Panc1 (cell line): ENCODE results near the gene OGA. TPM values are rescaled to one million over a fixed set of nuclear protein-coding genes. Genes with fewer than 3 reads are reported as not detected.

ENCODE experiments used
- ATAC-seq: fragments of 200-7000 bp; cut with Tn5 transposase; 2 replicates; pipeline ENCODE4 v1.9.1; 2020; ENCODE audit warnings: mild to moderate bottlenecking, moderate library complexity
- BruUV-seq: library from RNA; stranded (reverse); fragments of 400-500 nt; replicated peaks from 2 replicates; lab custom pipeline; 2021; lab: Mats Ljungman, UMichigan
- CTCF ChIA-PET: fragments of 300-600 bp; sonication (Branson Sonifier 250); formaldehyde crosslinking; loops from one replicate; lab custom pipeline; 2022; ENCODE audit warnings: antibody characterized with exemption; lab: Charles Lee
- POLR2A ChIA-PET: fragments of 300-600 bp; sonication (Branson Sonifier 250); formaldehyde crosslinking; loops from one replicate; lab custom pipeline; 2022; ENCODE audit warnings: antibody characterized with exemption; lab: Charles Lee
- DNase-seq: peaks from one replicate; pipeline ENCODE4 v3.0.0-alpha.2; 2010; ENCODE audit warnings: low read depth, low spot score
- H3K27ac ChIP-seq: 2 replicates; pipeline ENCODE4 v1.5.1; 2011; ENCODE audit warnings: mild to moderate bottlenecking, low read length, inconsistent platforms
- H3K27me3 ChIP-seq: fragments of 200-500 bp; sonication (Bioruptor generic); 2 replicates; pipeline ENCODE4 v1.6.0; 2014; ENCODE audit warnings: low read length, inconsistent platforms; ENCODE audit not compliant: control insufficient read depth, insufficient read depth
- H3K36me3 ChIP-seq: fragments of 200-500 bp; sonication (Bioruptor generic); 2 replicates; pipeline ENCODE4 v1.5.1; 2014; ENCODE audit warnings: inconsistent platforms, mild to moderate bottlenecking, low read length, moderate library complexity; ENCODE audit not compliant: control insufficient read depth, insufficient read depth
- H3K4me1 ChIP-seq: 2 replicates; pipeline ENCODE4 v1.5.1; 2011; ENCODE audit warnings: inconsistent platforms, mild to moderate bottlenecking, low read length, moderate library complexity; ENCODE audit not compliant: control insufficient read depth, insufficient read depth
- H3K4me3 ChIP-seq, 2 experiments: 2 replicates each; pipeline ENCODE4 v1.5.1; 2011 to 2012; ENCODE audit warnings: low read depth in 2 of 2, low read length in 2 of 2, mild to moderate bottlenecking in 2 of 2, inconsistent platforms in 1 of 2, moderate library complexity in 1 of 2
- H3K9me3 ChIP-seq: fragments of 200-500 bp; sonication (Bioruptor generic); 2 replicates; pipeline ENCODE4 v1.5.1; 2014; ENCODE audit warnings: low read depth, mild to moderate bottlenecking, inconsistent platforms, low read length, moderate library complexity; ENCODE audit not compliant: control insufficient read depth, insufficient read depth
- POLR2AphosphoS5 ChIP-seq: IDR thresholded peaks from 2 replicates; pipeline ENCODE4 v1.6.1; 2012; ENCODE audit warnings: mild to moderate bottlenecking, low read depth, low read length, moderate library complexity
- SIN3A ChIP-seq: IDR thresholded peaks from 2 replicates; pipeline ENCODE4 v1.6.1; 2012; ENCODE audit warnings: low read depth, mild to moderate bottlenecking, low read length, moderate library complexity, borderline replicate concordance; ENCODE audit not compliant: insufficient read depth
- TCF7L2 ChIP-seq: IDR thresholded peaks from 2 replicates; pipeline ENCODE4 v1.6.1; 2011; ENCODE audit warnings: mild to moderate bottlenecking, low read depth, low read length, inconsistent platforms
- in situ Hi-C: cut with HindIII; loops from 2 replicates; pipeline ENCODE4 v1.10.0; 2016; ENCODE audit warnings: low sequenced_read_pairs, low pct_unique_long_range_greater_than_20kb
- intact Hi-C: fragments of 100-400 bp; cut with micrococcal nuclease; formaldehyde crosslinking; loops from one replicate; pipeline ENCODE4 v1.10.0; 2022; ENCODE audit not compliant: unreplicated experiment
- total RNA-seq: library from RNA; stranded (reverse); gene quantifications from one replicate; pipeline ENCODE4 v1.2.1, GENCODE V29; 2021; ENCODE audit not compliant: unreplicated experiment
- TF ChIP-seq, protein P1 (sequence below): fragments of 450-650 bp; IDR thresholded peaks from 2 replicates; pipeline ENCODE4 v1.5.1; 2017; ENCODE audit warnings: mild to moderate bottlenecking
- TF ChIP-seq, protein P2 (sequence below), 2 experiments: IDR thresholded peaks; 2 replicates each; pipeline ENCODE4 v1.6.1; 2011 to 2012; ENCODE audit warnings: low read depth in 2 of 2, control low read depth in 1 of 2, low read length in 1 of 2, mild to moderate bottlenecking in 1 of 2, moderate library complexity in 1 of 2; ENCODE audit not compliant: insufficient read depth in 1 of 2

OGA gene
- total RNA-seq, 1 experiment from 2014 or later: 117 TPM

DNA sequence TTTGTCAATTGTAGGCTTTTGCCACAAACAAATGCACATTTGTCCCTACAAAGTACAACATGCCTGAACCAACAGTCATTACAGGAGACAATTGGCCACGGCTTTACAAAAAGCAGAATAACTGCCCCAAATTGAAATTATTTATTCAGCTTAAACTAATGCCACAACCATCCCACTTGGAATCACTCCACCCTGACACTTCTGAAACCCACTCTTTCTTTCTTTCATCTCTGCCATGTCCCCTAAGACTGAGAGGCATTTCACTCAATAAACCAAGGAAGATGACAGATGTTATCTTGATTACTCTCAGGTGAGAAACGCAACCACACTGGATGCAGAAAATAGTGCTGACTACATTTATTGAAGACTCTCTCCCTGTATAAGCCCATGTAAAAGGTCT lies 32.4 kb downstream of the OGA start:
- ChIA-PET POLR2A (no interaction called here), CTCF (no interaction called here)
- TSS peak; percentile 62 for BruUV-seq
- DNase-seq: no peak
- Histone ChIP-seq H3K27ac (no peak overlapping the region), H3K36me3 (peaks cover 30% of the 10 kb centered on the region), H3K9me3 (no peaks in the 10 kb centered on the region), H3K4me1 (peaks cover 30% of the 10 kb centered on the region), H3K27me3 (no peaks in the 10 kb centered on the region), H3K4me3 (no peak overlapping the region)
- intact Hi-C loops (loop anchor here (10.0 kb wide), 1 partner anchor 571 kb away; no protein-coding TSS in a partner anchor), in situ Hi-C loops (no loop called here)
- ATAC-seq: no peak
- 0 out of 2 replicates have a peak, but pooled peaks have one; percentile 28 for TF ChIP-seq POLR2AphosphoS5
- TF ChIP-seq, protein P1, sequence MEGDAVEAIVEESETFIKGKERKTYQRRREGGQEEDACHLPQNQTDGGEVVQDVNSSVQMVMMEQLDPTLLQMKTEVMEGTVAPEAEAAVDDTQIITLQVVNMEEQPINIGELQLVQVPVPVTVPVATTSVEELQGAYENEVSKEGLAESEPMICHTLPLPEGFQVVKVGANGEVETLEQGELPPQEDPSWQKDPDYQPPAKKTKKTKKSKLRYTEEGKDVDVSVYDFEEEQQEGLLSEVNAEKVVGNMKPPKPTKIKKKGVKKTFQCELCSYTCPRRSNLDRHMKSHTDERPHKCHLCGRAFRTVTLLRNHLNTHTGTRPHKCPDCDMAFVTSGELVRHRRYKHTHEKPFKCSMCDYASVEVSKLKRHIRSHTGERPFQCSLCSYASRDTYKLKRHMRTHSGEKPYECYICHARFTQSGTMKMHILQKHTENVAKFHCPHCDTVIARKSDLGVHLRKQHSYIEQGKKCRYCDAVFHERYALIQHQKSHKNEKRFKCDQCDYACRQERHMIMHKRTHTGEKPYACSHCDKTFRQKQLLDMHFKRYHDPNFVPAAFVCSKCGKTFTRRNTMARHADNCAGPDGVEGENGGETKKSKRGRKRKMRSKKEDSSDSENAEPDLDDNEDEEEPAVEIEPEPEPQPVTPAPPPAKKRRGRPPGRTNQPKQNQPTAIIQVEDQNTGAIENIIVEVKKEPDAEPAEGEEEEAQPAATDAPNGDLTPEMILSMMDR: no peak

GRCh38 chr10:101784558-101784957 lies 33.7 kb downstream of the OGA start:
- POLR2A ChIA-PET: interaction anchor here (0.6 kb wide), 1 partner anchor 29 kb away, joined by 10 read pairs; no protein-coding TSS in a partner anchor
- ATAC-seq: no peak
- no peak overlapping the region for H3K4me3 ChIP-seq
- DNase-seq: no peak
- H3K36me3 ChIP-seq: peaks cover 26% of the 10 kb centered on the region
- no peaks in the 10 kb centered on the region for H3K9me3 ChIP-seq
- TF ChIP-seq TCF7L2 (no peak), POLR2AphosphoS5 (no peak), SIN3A (no peak)
- TF ChIP-seq, protein P1: no peak
- TF ChIP-seq, protein P2, sequence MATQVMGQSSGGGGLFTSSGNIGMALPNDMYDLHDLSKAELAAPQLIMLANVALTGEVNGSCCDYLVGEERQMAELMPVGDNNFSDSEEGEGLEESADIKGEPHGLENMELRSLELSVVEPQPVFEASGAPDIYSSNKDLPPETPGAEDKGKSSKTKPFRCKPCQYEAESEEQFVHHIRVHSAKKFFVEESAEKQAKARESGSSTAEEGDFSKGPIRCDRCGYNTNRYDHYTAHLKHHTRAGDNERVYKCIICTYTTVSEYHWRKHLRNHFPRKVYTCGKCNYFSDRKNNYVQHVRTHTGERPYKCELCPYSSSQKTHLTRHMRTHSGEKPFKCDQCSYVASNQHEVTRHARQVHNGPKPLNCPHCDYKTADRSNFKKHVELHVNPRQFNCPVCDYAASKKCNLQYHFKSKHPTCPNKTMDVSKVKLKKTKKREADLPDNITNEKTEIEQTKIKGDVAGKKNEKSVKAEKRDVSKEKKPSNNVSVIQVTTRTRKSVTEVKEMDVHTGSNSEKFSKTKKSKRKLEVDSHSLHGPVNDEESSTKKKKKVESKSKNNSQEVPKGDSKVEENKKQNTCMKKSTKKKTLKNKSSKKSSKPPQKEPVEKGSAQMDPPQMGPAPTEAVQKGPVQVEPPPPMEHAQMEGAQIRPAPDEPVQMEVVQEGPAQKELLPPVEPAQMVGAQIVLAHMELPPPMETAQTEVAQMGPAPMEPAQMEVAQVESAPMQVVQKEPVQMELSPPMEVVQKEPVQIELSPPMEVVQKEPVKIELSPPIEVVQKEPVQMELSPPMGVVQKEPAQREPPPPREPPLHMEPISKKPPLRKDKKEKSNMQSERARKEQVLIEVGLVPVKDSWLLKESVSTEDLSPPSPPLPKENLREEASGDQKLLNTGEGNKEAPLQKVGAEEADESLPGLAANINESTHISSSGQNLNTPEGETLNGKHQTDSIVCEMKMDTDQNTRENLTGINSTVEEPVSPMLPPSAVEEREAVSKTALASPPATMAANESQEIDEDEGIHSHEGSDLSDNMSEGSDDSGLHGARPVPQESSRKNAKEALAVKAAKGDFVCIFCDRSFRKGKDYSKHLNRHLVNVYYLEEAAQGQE (IDR thresholded peaks at IDR 0.05; ENCODE audit: insufficient read depth in 1 of 2, low read depth in 2 of 2, low read length in 1 of 2): no peak
- CTCF ChIA-PET: no interaction called here
- in situ Hi-C loops (no loop called here), intact Hi-C loops (loop anchor here (10.0 kb wide), 1 partner anchor 570 kb away; no protein-coding TSS in a partner anchor)
- H3K4me1 ChIP-seq: peaks cover 39% of the 10 kb centered on the region
- peak overlapping the region; percentile 94; the same call in 1 of the 2 replicates for H3K27ac ChIP-seq
- no TSS peak for BruUV-seq
- no peaks in the 10 kb centered on the region for H3K27me3 ChIP-seq
